Thymus (tissue), 11 donors: ENCODE measurements around the gene SHROOM1. TPM values are rescaled to one million over a fixed set of nuclear protein-coding genes. Genes with fewer than 3 reads are reported as not detected.

Source experiments
- DNase-seq, 9 donors: peaks; one replicate each; pipeline ENCODE4 v3.0.0-alpha.2; 2013; ENCODE audit warnings: low spot score in 9 of 9, low read depth in 6 of 9, missing footprints in 1 of 9
- H3K27ac ChIP-seq, 2 donors: one replicate each; pipeline ENCODE4 v1.5.1; 2013; ENCODE audit warnings: control low read depth in 1 of 2, low read depth in 1 of 2, low read length in 1 of 2, mild to moderate bottlenecking in 1 of 2, moderate library complexity in 1 of 2
- H3K27me3 ChIP-seq, 2 donors: one replicate each; pipeline ENCODE4 v1.5.1; 2013; ENCODE audit warnings: low read length in 1 of 2; ENCODE audit not compliant: control insufficient read depth in 2 of 2, insufficient read depth in 1 of 2
- H3K36me3 ChIP-seq, 2 donors: one replicate each; pipeline ENCODE4 v1.5.1; 2013; ENCODE audit warnings: low read length in 1 of 2, mild to moderate bottlenecking in 1 of 2, moderate library complexity in 1 of 2; ENCODE audit not compliant: control insufficient read depth in 2 of 2, insufficient read depth in 2 of 2
- H3K4me1 ChIP-seq, 2 donors: one replicate each; pipeline ENCODE4 v1.5.1; 2013; ENCODE audit warnings: low read length in 2 of 2; ENCODE audit not compliant: control insufficient read depth in 2 of 2, insufficient read depth in 2 of 2
- H3K4me3 ChIP-seq, 2 donors: one replicate each; pipeline ENCODE4 v1.5.1; 2013; ENCODE audit warnings: low read length in 2 of 2, control low read depth in 1 of 2, mild to moderate bottlenecking in 1 of 2
- H3K9me3 ChIP-seq, 2 donors: one replicate each; pipeline ENCODE4 v1.5.1; 2013; ENCODE audit warnings: low read length in 1 of 2, mild to moderate bottlenecking in 1 of 2; ENCODE audit not compliant: control insufficient read depth in 2 of 2, insufficient read depth in 1 of 2
- WGBS: extraction: QIAGEN DNeasy Blood & Tissue Kit; methylation state at CpG from one replicate; pipeline ENCODE4 v1.1.7; 2013; 5-methylcytosine and 5-hydroxymethylcytosine counted together
- polyA plus RNA-seq: library from polyadenylated mRNA; stranded (reverse); fragments of 200-250 nt; gene quantifications from one replicate; pipeline ENCODE4 v1.2.3, GENCODE V29; 2013
- total RNA-seq: library from RNA; stranded (reverse); fragments of 120-200 nt; gene quantifications from one replicate; pipeline ENCODE4 v1.2.4, GENCODE V29; 2013
- donor health status: healthy.

The SHROOM1 gene
- total and polyA plus RNA-seq, 2 donors = 0.90 to 6.2 TPM

- no peak overlapping the region for H3K4me3 ChIP-seq
- H3K4me1 ChIP-seq = peaks cover 3 to 10% of the 10 kb centered on the region in 2 donors
- H3K27me3 ChIP-seq = peaks cover 39 to 75% of the 10 kb centered on the region in 2 donors
- DNase-seq = no peak
- peaks cover 4 to 8% of the 10 kb centered on the region in 2 donors for H3K9me3 ChIP-seq
- 66% methylated on average over 81 of the region's 81 CpGs for WGBS
- H3K27ac ChIP-seq = no peak overlapping the region
- H3K36me3 ChIP-seq = no peaks in the 10 kb centered on the region
Observed at GRCh38 chr5:132814503-132815294, 15.7 kb downstream of the SHROOM1 start.

DNA sequence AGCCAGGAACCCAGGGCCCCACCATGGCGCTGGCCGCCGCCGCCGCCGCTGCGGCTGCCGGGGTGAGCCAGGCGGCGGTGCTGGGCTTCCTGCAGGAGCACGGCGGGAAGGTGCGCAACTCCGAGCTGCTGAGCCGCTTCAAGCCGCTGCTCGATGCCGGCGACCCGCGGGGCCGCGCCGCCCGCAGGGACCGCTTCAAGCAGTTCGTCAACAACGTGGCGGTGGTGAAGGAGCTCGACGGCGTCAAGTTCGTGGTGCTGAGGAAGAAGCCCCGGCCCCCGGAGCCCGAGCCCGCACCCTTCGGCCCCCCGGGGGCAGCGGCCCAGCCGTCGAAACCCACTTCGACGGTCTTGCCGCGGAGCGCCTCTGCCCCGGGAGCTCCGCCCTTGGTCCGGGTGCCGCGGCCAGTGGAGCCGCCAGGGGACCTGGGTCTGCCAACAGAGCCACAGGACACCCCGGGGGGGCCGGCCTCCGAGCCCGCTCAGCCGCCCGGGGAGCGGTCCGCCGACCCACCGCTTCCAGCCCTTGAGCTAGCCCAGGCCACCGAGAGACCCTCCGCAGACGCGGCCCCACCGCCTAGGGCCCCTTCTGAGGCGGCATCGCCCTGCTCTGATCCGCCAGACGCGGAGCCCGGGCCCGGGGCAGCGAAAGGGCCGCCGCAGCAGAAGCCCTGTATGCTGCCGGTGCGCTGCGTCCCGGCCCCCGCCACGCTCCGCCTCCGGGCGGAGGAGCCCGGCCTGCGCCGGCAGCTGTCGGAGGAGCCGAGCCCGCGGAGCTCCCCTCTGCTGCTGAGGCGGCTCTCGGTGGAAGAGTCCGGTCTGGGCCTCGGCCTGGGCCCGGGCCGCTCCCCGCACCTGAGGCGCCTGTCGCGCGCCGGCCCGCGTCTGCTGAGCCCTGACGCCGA lies 16.6 kb downstream of the SHROOM1 start:
- DNase-seq = peak in 1 of 9 donors; percentile 51
- Histone ChIP-seq H3K4me3 (peak overlapping the region in 1 of 2 donors; percentile 51), H3K27me3 (peaks cover 36 to 74% of the 10 kb centered on the region in 2 donors), H3K36me3 (no peaks in the 10 kb centered on the region), H3K9me3 (peaks cover 4 to 8% of the 10 kb centered on the region in 2 donors), H3K4me1 (peaks cover 0 to 4% of the 10 kb centered on the region in 2 donors), H3K27ac (peak overlapping the region in 1 of 2 donors; percentile 52)
- WGBS = 9% methylated on average over 110 of the region's 110 CpGs

GRCh38 chr5:132812781-132813598 lies 17.5 kb downstream of the SHROOM1 start, which contains the start of gene SOWAHA:
SOWAHA (plus strand) TSS chr5:132813302; CDS start chr5:132813622, 320 bp downstream.
- peaks cover 0 to 4% of the 10 kb centered on the region in 2 donors for H3K4me1 ChIP-seq
- WGBS = 2% methylated on average over 68 of the region's 68 CpGs
- peaks cover 4 to 8% of the 10 kb centered on the region in 2 donors for H3K9me3 ChIP-seq
- peak within 1 kb of the TSS in 1 of 2 donors; percentile 52 for H3K27ac ChIP-seq
- H3K27me3 ChIP-seq = peaks cover 39 to 77% of the 10 kb centered on the region in 2 donors
- peak within 1 kb of the TSS in 1 of 2 donors; percentile 51 for H3K4me3 ChIP-seq
- no peak for DNase-seq
- H3K36me3 ChIP-seq = no peaks in the 10 kb centered on the region

- Histone ChIP-seq H3K27me3 (peaks cover 39 to 78% of the 10 kb centered on the region in 2 donors), H3K9me3 (peaks cover 4 to 8% of the 10 kb centered on the region in 2 donors), H3K4me1 (peaks cover 0 to 4% of the 10 kb centered on the region in 2 donors), H3K36me3 (no peaks in the 10 kb centered on the region), H3K4me3 (no peak overlapping the region), H3K27ac (no peak overlapping the region)
- WGBS = 51% methylated on average over 18 of the region's 18 CpGs
- no peak for DNase-seq
Observed at GRCh38 chr5:132812123-132812765, 18.2 kb downstream of the SHROOM1 start.

DNA sequence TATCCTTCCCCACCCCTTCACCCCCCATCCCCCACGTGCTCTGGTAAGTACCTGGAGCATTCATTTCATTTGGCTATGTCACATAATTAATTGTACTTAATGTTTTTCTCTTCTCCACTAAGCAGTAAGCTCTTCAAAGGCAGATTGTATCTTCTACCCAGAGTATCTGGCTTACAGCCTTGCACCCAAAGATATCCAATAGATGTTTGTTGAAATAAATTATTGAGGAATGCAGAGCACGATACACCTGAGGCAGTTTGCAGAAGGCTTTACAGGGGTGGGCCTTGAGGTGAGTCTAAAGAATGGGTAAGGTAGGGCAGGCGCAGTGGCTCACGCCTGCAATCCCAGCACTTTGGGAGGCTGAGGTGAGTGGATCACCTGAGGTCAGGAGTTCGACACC lies 19.8 kb downstream of the SHROOM1 start:
- DNase-seq = no peak
- peaks cover 0 to 4% of the 10 kb centered on the region in 2 donors for H3K4me1 ChIP-seq
- 91% methylated on average over 5 of the region's 5 CpGs for WGBS
- peaks cover 39 to 78% of the 10 kb centered on the region in 2 donors for H3K27me3 ChIP-seq
- no peaks in the 10 kb centered on the region for H3K36me3 ChIP-seq
- no peak overlapping the region for H3K27ac ChIP-seq
- peaks cover 4 to 8% of the 10 kb centered on the region in 2 donors for H3K9me3 ChIP-seq
- H3K4me3 ChIP-seq = no peak overlapping the region

DNA sequence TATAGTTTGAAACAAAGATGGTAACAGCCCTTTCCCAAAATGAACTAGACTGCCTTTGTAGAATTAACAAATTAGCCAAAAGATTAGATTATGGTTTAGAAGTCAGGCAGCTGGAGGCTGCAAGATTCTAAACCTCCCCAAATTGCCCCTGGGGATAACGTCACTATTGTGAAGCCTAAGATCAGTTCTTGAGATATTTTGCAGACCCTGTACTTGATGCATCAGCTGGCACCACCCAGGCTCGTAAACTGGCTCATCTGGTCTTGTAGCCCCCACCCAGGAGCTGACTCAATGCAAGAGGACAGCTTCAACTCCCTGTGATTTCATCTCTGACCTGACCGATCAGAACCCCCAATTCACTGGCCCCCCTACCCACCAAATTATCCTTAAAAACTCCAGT lies 21.6 kb downstream of the SHROOM1 start:
- Histone ChIP-seq H3K4me3 (no peak overlapping the region), H3K9me3 (no peaks in the 10 kb centered on the region), H3K27me3 (peaks cover 24 to 61% of the 10 kb centered on the region in 2 donors), H3K4me1 (peaks cover 0 to 4% of the 10 kb centered on the region in 2 donors), H3K36me3 (no peaks in the 10 kb centered on the region), H3K27ac (no peak overlapping the region)
- WGBS = 56% methylated on average over 3 of the region's 3 CpGs
- no peak for DNase-seq

- WGBS = 85% methylated on average over 2 of the region's 2 CpGs
- DNase-seq = no peak
- H3K27me3 ChIP-seq = peaks cover 20 to 57% of the 10 kb centered on the region in 2 donors
- no peaks in the 10 kb centered on the region for H3K9me3 ChIP-seq
- no peak overlapping the region for H3K27ac ChIP-seq
- no peaks in the 10 kb centered on the region for H3K36me3 ChIP-seq
- peaks cover 0 to 4% of the 10 kb centered on the region in 2 donors for H3K4me1 ChIP-seq
- no peak overlapping the region for H3K4me3 ChIP-seq
Observed at GRCh38 chr5:132808448-132808847, 22.0 kb downstream of the SHROOM1 start.

DNA sequence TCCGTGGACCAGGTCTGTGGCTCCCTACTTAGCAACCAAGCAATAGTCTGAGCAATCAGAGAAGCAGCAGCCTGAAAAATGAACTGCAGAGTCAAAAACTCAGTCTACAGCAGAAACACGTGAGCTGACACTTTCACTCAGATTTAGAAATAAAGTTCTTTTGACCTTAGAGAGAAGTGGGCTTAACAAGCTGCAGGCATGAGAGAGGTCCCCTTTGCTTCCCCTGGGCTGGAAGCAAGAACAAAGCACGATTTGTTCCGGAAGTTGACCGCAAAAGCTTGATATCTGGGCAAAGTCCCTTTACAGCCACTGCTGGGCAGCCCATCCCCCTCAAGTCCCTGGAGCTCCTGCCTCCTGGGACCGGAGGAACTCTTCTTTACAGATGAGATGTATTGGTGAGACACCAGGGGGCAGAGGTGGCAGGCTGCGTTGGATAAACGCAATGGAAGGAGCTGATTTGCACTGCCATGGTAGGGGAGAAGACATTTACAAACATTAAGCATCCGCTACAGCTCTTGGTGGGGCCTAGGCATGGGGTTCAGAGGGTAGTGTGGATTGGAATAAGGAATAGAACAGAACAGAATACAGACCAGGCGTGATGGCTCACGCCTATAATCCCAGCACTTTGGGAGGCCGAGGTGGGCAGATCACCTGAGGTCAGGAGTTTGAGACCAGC lies 23.1 kb downstream of the SHROOM1 start:
- H3K27ac ChIP-seq = no peak overlapping the region
- no peaks in the 10 kb centered on the region for H3K4me1 ChIP-seq
- 68% methylated on average over 12 of the region's 12 CpGs for WGBS
- DNase-seq = no peak
- no peaks in the 10 kb centered on the region for H3K9me3 ChIP-seq
- H3K27me3 ChIP-seq = peaks cover 16 to 51% of the 10 kb centered on the region in 2 donors
- no peaks in the 10 kb centered on the region for H3K36me3 ChIP-seq
- H3K4me3 ChIP-seq = no peak overlapping the region
